Neural cell (in vitro differentiated cells): ENCODE results near the gene HOXD1. TPM values are rescaled to one million over a fixed set of nuclear protein-coding genes. Genes with fewer than 3 reads are reported as not detected.

ENCODE experiments used
- H2AFZ ChIP-seq: fragments of 200-600, 300-800 bp; sonication (generic), shearing (Covaris generic); 2 replicates; pipeline ENCODE4 v1.6.0; 2014; ENCODE audit warnings: low read depth, mild to moderate bottlenecking, antibody characterized with exemption, low read length, moderate library complexity
- H3F3A ChIP-seq: fragments of 200-600 bp; shearing (Covaris generic); 2 replicates; pipeline ENCODE4 v1.6.1; 2016; ENCODE audit warnings: mild to moderate bottlenecking, moderate library complexity, mixed read lengths, antibody characterized with exemption, low read length; ENCODE audit not compliant: insufficient read depth, poor library complexity, severe bottlenecking
- H3K27ac ChIP-seq: fragments of 200-600, 300-800 bp; sonication (generic), shearing (Covaris generic); 2 replicates; pipeline ENCODE4 v1.5.1; 2014; ENCODE audit warnings: mild to moderate bottlenecking, low read length, moderate library complexity
- H3K27me3 ChIP-seq: fragments of 300-800, 200-600 bp; sonication (generic), shearing (Covaris generic); 2 replicates; pipeline ENCODE4 v1.6.0; 2014; ENCODE audit warnings: mild to moderate bottlenecking, low read depth, low read length, moderate library complexity; ENCODE audit not compliant: insufficient read depth
- H3K36me3 ChIP-seq: fragments of 300-800, 200-600 bp; sonication (generic), shearing (Covaris generic); 2 replicates; pipeline ENCODE4 v1.5.1; 2014; ENCODE audit warnings: mild to moderate bottlenecking, antibody characterized with exemption, low read length, moderate library complexity; ENCODE audit not compliant: insufficient read depth
- H3K4me2 ChIP-seq: fragments of 300-800, 200-600 bp; sonication (generic), shearing (Covaris generic); 2 replicates; pipeline ENCODE4 v1.6.0; 2014; ENCODE audit warnings: mild to moderate bottlenecking, low read length
- H3K4me3 ChIP-seq: fragments of 300-800, 200-600 bp; sonication (generic), shearing (Covaris generic); 2 replicates; pipeline ENCODE4 v1.5.1; 2014; ENCODE audit warnings: mild to moderate bottlenecking, low read length, moderate library complexity
- H3K79me2 ChIP-seq: fragments of 200-600 bp; shearing (Covaris generic); replicated peaks from 2 replicates; pipeline ENCODE4 v1.6.0; 2014; ENCODE audit warnings: mild to moderate bottlenecking, low read length, moderate library complexity; ENCODE audit not compliant: insufficient read depth
- H3K9ac ChIP-seq: fragments of 300-800, 200-600 bp; sonication (generic), shearing (Covaris generic); 2 replicates; pipeline ENCODE4 v1.6.1; 2016; ENCODE audit warnings: mild to moderate bottlenecking, low read length, mixed read lengths
- H3K9me2 ChIP-seq: fragments of 200-600 bp; shearing (Covaris generic); 2 replicates; pipeline ENCODE4 v1.6.1; 2016; ENCODE audit warnings: mild to moderate bottlenecking, low read length, mixed read lengths; ENCODE audit not compliant: insufficient read depth
- H3K9me3 ChIP-seq: fragments of 200-600, 300-800 bp; sonication (generic), shearing (Covaris generic); 2 replicates; pipeline ENCODE4 v1.6.1; 2016; ENCODE audit warnings: mild to moderate bottlenecking, mixed run types, low read length, moderate library complexity, mixed read lengths
- H4K20me1 ChIP-seq: fragments of 200-600 bp; shearing (Covaris generic); 2 replicates; pipeline ENCODE4 v1.6.1; 2016; ENCODE audit warnings: mild to moderate bottlenecking, mixed run types; ENCODE audit not compliant: insufficient read depth
- EP300 ChIP-seq: fragments of 450-650 bp; conservative IDR thresholded peaks from 2 replicates; pipeline ENCODE4 v1.6.1; 2014; ENCODE audit warnings: antibody characterized with exemption, mild to moderate bottlenecking, moderate library complexity; ENCODE audit not compliant: poor library complexity, severe bottlenecking
- EZH2 ChIP-seq: fragments of 200-600, 300-800 bp; shearing (Covaris generic), sonication (generic); IDR thresholded peaks from 2 replicates; pipeline ENCODE4 v1.6.1; 2014; ENCODE audit warnings: antibody characterized with exemption, low read length, borderline replicate concordance, mild to moderate bottlenecking; ENCODE audit not compliant: insufficient read depth, poor library complexity, severe bottlenecking
- MXI1 ChIP-seq: fragments of 450-650 bp; conservative IDR thresholded peaks from 2 replicates; pipeline ENCODE4 v1.6.1; 2014; ENCODE audit warnings: antibody characterized with exemption, mild to moderate bottlenecking; ENCODE audit not compliant: poor library complexity, severe bottlenecking
- POLR2AphosphoS5 ChIP-seq: IDR thresholded peaks from 2 replicates; pipeline ENCODE4 v1.6.1; 2012
- RAD21 ChIP-seq: fragments of 450-650 bp; conservative IDR thresholded peaks from 2 replicates; pipeline ENCODE4 v1.6.1; 2014; ENCODE audit warnings: antibody characterized with exemption, mild to moderate bottlenecking, moderate library complexity
- SMC3 ChIP-seq: fragments of 450-650 bp; conservative IDR thresholded peaks from 2 replicates; pipeline ENCODE4 v1.6.1; 2014; ENCODE audit warnings: antibody characterized with exemption, mild to moderate bottlenecking, moderate library complexity; ENCODE audit not compliant: poor library complexity
- TAF1 ChIP-seq: IDR thresholded peaks from 2 replicates; pipeline ENCODE4 v1.6.1; 2012; ENCODE audit warnings: low read depth
- polyA plus RNA-seq: library from polyadenylated mRNA; depleted of rRNA; stranded (reverse); fragments of >200 nt; gene quantifications from 2 replicates; pipeline ENCODE4 v1.2.3, GENCODE V29; 2014
- TF ChIP-seq, protein P1 (sequence below): fragments of 450-650 bp; IDR thresholded peaks from 2 replicates; pipeline ENCODE4 v1.5.1; 2014; ENCODE audit warnings: antibody characterized with exemption, mild to moderate bottlenecking, moderate library complexity; ENCODE audit not compliant: poor library complexity, severe bottlenecking
- TF ChIP-seq, protein P2 (sequence below): IDR thresholded peaks from 2 replicates; pipeline ENCODE4 v1.6.1; 2012; ENCODE audit warnings: borderline replicate concordance

The HOXD1 gene
- polyA plus RNA-seq, 1 donor from 2014 or later = not detected

DNA sequence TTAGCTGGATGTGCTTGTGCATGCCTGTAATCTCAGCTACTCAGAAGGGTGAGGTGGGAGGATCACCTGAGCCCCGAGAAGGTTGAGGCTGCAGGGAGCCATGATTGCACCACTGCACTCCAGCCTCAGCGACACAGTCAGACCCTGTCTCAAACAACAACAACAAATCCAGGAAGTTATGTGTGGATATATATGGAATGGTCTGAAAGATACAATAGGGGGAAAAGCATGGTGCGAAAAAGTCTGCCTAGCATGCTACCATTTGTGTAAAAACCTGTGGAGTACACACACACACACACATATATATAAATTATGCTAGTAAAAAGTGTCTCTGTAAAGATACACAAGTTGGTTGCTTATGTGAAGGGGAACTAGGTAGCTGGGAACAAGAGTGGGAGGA, 6.9 kb upstream of the HOXD1 start:
- Histone ChIP-seq H4K20me1 (no peaks in the 10 kb centered on the region), H3K36me3 (no peaks in the 10 kb centered on the region), H3K27me3 (peaks cover 100% of the 10 kb centered on the region), H3K27ac (no peak overlapping the region), H3K4me3 (no peak overlapping the region), H3K9me3 (no peaks in the 10 kb centered on the region), H2AFZ (no peak overlapping the region), H3K9me2 (no peaks in the 10 kb centered on the region), H3K9ac (no peak overlapping the region), H3K4me2 (no peak overlapping the region), H3K79me2 (no peaks in the 10 kb centered on the region), H3F3A (no peaks in the 10 kb centered on the region)
- TF ChIP-seq SMC3 (no peak), RAD21 (no peak), EZH2 (no peak), POLR2AphosphoS5 (no peak), MXI1 (no peak), TAF1 (no peak), EP300 (no peak)
- TF ChIP-seq, protein P1, sequence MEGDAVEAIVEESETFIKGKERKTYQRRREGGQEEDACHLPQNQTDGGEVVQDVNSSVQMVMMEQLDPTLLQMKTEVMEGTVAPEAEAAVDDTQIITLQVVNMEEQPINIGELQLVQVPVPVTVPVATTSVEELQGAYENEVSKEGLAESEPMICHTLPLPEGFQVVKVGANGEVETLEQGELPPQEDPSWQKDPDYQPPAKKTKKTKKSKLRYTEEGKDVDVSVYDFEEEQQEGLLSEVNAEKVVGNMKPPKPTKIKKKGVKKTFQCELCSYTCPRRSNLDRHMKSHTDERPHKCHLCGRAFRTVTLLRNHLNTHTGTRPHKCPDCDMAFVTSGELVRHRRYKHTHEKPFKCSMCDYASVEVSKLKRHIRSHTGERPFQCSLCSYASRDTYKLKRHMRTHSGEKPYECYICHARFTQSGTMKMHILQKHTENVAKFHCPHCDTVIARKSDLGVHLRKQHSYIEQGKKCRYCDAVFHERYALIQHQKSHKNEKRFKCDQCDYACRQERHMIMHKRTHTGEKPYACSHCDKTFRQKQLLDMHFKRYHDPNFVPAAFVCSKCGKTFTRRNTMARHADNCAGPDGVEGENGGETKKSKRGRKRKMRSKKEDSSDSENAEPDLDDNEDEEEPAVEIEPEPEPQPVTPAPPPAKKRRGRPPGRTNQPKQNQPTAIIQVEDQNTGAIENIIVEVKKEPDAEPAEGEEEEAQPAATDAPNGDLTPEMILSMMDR = no peak
- TF ChIP-seq, protein P2, sequence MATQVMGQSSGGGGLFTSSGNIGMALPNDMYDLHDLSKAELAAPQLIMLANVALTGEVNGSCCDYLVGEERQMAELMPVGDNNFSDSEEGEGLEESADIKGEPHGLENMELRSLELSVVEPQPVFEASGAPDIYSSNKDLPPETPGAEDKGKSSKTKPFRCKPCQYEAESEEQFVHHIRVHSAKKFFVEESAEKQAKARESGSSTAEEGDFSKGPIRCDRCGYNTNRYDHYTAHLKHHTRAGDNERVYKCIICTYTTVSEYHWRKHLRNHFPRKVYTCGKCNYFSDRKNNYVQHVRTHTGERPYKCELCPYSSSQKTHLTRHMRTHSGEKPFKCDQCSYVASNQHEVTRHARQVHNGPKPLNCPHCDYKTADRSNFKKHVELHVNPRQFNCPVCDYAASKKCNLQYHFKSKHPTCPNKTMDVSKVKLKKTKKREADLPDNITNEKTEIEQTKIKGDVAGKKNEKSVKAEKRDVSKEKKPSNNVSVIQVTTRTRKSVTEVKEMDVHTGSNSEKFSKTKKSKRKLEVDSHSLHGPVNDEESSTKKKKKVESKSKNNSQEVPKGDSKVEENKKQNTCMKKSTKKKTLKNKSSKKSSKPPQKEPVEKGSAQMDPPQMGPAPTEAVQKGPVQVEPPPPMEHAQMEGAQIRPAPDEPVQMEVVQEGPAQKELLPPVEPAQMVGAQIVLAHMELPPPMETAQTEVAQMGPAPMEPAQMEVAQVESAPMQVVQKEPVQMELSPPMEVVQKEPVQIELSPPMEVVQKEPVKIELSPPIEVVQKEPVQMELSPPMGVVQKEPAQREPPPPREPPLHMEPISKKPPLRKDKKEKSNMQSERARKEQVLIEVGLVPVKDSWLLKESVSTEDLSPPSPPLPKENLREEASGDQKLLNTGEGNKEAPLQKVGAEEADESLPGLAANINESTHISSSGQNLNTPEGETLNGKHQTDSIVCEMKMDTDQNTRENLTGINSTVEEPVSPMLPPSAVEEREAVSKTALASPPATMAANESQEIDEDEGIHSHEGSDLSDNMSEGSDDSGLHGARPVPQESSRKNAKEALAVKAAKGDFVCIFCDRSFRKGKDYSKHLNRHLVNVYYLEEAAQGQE = no peak

DNA sequence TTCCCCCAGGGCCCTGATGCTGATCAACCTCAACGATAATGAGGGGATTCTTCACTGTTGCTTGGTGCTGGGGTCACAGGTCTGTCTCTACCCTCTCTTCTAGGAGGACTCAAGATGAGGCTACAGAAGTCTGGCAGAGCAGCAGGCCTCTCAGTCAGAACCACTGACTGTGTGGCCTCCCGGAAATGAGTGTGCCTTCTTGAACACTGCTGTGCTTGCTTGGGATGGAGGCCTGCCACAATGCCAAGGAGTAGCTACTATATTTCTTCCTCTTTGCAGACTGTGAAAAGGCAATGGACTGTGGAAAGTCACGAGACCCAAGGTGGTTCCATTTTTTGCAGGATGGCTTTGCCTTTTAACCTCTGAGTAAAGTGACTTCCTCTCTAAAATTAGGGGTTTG, 5.8 kb upstream of the HOXD1 start:
- no peak overlapping the region for H3K4me3 ChIP-seq
- H3K4me2 ChIP-seq = no peak overlapping the region
- no peak overlapping the region for H3K27ac ChIP-seq
- H3K9me2 ChIP-seq = no peaks in the 10 kb centered on the region
- TF ChIP-seq EP300 (no peak), MXI1 (no peak), SMC3 (no peak), EZH2 (no peak), RAD21 (no peak), TAF1 (no peak), POLR2AphosphoS5 (no peak)
- TF ChIP-seq, protein P1 = no peak
- TF ChIP-seq, protein P2 = no peak
- no peaks in the 10 kb centered on the region for H3K79me2 ChIP-seq
- H3K9me3 ChIP-seq = no peaks in the 10 kb centered on the region
- no peaks in the 10 kb centered on the region for H4K20me1 ChIP-seq
- peaks cover 99% of the 10 kb centered on the region for H3K27me3 ChIP-seq
- no peak overlapping the region for H2AFZ ChIP-seq
- H3F3A ChIP-seq = no peaks in the 10 kb centered on the region
- no peak overlapping the region for H3K9ac ChIP-seq
- H3K36me3 ChIP-seq = no peaks in the 10 kb centered on the region
